SK-N-SH (cell line): Measurements from ENCODE around the gene PLCH1.

Experiments
- SIN3A ChIP-seq: IDR thresholded peaks from 2 replicates; pipeline ENCODE4 v1.6.1; 2012; ENCODE audit warnings: low read depth, mild to moderate bottlenecking, low read length, moderate library complexity, borderline replicate concordance
- TF ChIP-seq, protein P1 (sequence below): fragments of 200-600 bp; sonication (generic); IDR thresholded peaks from 2 replicates; pipeline ENCODE4 v1.6.1; 2017; ENCODE audit warnings: antibody characterized with exemption, mild to moderate bottlenecking, moderate library complexity

DNA sequence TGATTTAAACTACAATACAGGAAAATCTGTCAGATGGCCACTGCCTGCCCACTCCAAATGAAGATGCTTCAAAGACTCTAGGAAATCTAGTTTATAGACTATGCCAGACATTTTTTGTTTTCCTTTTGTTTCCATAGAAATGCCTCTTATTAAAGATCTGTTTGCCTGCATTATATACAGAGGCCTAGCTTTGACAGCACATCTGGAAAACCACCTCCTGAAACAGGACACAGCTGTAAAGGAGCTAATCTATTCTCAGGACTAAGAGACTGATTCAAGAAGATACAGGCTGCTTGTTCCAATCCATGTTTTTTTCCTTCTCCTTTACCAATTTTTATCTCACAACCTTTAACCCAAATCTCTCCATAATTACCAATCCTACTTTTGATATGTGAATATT, 376.1 kb downstream of the PLCH1 start:
- TF ChIP-seq, protein P1, sequence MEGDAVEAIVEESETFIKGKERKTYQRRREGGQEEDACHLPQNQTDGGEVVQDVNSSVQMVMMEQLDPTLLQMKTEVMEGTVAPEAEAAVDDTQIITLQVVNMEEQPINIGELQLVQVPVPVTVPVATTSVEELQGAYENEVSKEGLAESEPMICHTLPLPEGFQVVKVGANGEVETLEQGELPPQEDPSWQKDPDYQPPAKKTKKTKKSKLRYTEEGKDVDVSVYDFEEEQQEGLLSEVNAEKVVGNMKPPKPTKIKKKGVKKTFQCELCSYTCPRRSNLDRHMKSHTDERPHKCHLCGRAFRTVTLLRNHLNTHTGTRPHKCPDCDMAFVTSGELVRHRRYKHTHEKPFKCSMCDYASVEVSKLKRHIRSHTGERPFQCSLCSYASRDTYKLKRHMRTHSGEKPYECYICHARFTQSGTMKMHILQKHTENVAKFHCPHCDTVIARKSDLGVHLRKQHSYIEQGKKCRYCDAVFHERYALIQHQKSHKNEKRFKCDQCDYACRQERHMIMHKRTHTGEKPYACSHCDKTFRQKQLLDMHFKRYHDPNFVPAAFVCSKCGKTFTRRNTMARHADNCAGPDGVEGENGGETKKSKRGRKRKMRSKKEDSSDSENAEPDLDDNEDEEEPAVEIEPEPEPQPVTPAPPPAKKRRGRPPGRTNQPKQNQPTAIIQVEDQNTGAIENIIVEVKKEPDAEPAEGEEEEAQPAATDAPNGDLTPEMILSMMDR: no peak
- TF ChIP-seq SIN3A: no peak
